GM21360 (cell line): ENCODE data around the gene MCIDAS.
A peak's percentile ranks its signal among the peaks of the same experiment; 100 is the strongest.

Experiments used
- ATAC-seq: cut with Tn5 transposase; IDR thresholded peaks from one replicate; pipeline ENCODE4 v1.9.1; 2021; ENCODE audit warnings: mild to moderate bottlenecking, moderate library complexity; ENCODE audit not compliant: unreplicated experiment

MCIDAS gene

GRCh38 chr5:55222985-55223811 is 3.9 kb downstream of the MCIDAS start:
- no peak for ATAC-seq

GRCh38 chr5:55222092-55222984 is 4.8 kb downstream of the MCIDAS start:
- no peak for ATAC-seq

- no peak for ATAC-seq
Measured at GRCh38 chr5:55220433-55221185, 6.5 kb downstream of the MCIDAS start.

- no peak for ATAC-seq
Measured at GRCh38 chr5:55219770-55220169, 7.3 kb downstream of the MCIDAS start.

GRCh38 chr5:55218967-55219366 is 8.1 kb downstream of the MCIDAS start:
- no peak for ATAC-seq

GRCh38 chr5:55211184-55211874 is 15.8 kb downstream of the MCIDAS start:
- ATAC-seq, result no peak

GRCh38 chr5:55205001-55205400 is 22.1 kb downstream of the MCIDAS start:
- no peak for ATAC-seq

- ATAC-seq, result no peak
Measured at GRCh38 chr5:55191165-55191564, 36.0 kb downstream of the MCIDAS start.

GRCh38 chr5:55188656-55189540 is 38.2 kb downstream of the MCIDAS start:
- ATAC-seq, result no peak

- ATAC-seq, result no peak
Measured at GRCh38 chr5:55187370-55187769, 39.7 kb downstream of the MCIDAS start.

- ATAC-seq, result no peak
Measured at GRCh38 chr5:55180016-55180415, 47.1 kb downstream of the MCIDAS start.

- ATAC-seq, result no peak
Measured at GRCh38 chr5:55177078-55177477, 50.0 kb downstream of the MCIDAS start.

GRCh38 chr5:55176176-55176818 is 50.8 kb downstream of the MCIDAS start:
- ATAC-seq, result no peak

GRCh38 chr5:55175781-55176175 is 51.3 kb downstream of the MCIDAS start:
- no peak for ATAC-seq

- ATAC-seq, result peak; percentile 7
Measured at GRCh38 chr5:55173687-55174230, 53.4 kb downstream of the MCIDAS start.

GRCh38 chr5:55172937-55173686 is 54.0 kb downstream of the MCIDAS start, which contains the start of gene CDC20B:
Gene CDC20B, minus strand, starts transcription at chr5:55173177. Its CDS starts 177 bp downstream, at chr5:55173000.
- peak; percentile 85 for ATAC-seq

GRCh38 chr5:55172051-55172899 is 54.8 kb downstream of the MCIDAS start:
- peak; percentile 56 for ATAC-seq
